A673 (cell line): Measurements from ENCODE around the gene GRIP1.

Experiments
- CTCF ChIP-seq: fragments of 300-800, 200-600 bp; sonication (generic); conservative IDR thresholded peaks from 2 replicates; pipeline ENCODE4 v1.5.1; 2017; ENCODE audit warnings: low read depth, mild to moderate bottlenecking, antibody characterized with exemption, low read length, moderate library complexity, mixed read lengths
- EZH2 ChIP-seq: fragments of 200-600 bp; sonication (generic); IDR thresholded peaks from 2 replicates; pipeline ENCODE4 v1.6.1; 2017; ENCODE audit warnings: borderline replicate concordance, low read depth, mild to moderate bottlenecking, mixed read lengths, antibody characterized with exemption, low read length; ENCODE audit not compliant: poor library complexity, severe bottlenecking

- TF ChIP-seq CTCF (no peak), EZH2 (no peak)
Observed at GRCh38 chr12:66667906-66668305, 11.0 kb downstream of the GRIP1 start.
